T-helper 9 cell (primary cell): ENCODE data around the gene MRGPRF.

Experiments
- DNase-seq: peaks from one replicate; pipeline ENCODE4 v3.0.0-alpha.2; 2020

Gene MRGPRF

GRCh38 chr11:69018924-69019323, 5.9 kb upstream of the MRGPRF start:
- no peak for DNase-seq

GRCh38 chr11:69017951-69018350, 4.9 kb upstream of the MRGPRF start:
- DNase-seq, result no peak

DNA sequence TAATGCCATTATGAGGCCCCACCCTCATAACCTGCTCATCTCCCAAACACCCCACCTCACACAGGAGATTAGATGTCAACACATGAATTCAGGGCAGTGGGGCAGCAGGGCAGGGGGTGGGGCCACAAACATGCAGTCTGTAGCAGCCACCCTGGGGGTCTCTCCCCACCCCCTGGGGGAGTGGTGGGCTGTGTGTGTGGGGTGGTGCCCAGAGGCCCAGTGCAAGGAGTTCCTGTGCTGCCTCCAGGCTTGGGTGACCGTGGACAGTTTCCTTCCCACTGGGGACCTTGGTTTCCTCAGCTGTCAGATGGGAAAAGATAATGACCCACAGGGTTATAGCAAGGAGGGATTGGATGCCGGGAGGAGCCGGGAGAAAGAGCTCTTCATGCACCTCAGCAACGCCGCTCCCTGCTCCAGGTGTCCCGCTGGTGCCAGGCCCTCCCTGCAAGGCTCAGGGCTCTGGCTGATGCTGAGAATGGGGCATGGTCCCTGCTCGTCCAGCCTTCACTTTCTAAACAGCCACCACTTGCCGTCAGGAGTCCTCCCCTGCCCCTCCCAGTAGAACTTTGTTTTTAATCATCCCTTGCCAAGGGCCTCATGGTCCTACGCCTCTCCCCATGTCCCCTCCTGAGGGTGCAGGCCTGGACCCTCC, 2.0 kb upstream of the MRGPRF start:
- DNase-seq, result no peak

- DNase-seq, result no peak
Measured at GRCh38 chr11:69014084-69014851, 1.2 kb upstream of the MRGPRF start.

DNA sequence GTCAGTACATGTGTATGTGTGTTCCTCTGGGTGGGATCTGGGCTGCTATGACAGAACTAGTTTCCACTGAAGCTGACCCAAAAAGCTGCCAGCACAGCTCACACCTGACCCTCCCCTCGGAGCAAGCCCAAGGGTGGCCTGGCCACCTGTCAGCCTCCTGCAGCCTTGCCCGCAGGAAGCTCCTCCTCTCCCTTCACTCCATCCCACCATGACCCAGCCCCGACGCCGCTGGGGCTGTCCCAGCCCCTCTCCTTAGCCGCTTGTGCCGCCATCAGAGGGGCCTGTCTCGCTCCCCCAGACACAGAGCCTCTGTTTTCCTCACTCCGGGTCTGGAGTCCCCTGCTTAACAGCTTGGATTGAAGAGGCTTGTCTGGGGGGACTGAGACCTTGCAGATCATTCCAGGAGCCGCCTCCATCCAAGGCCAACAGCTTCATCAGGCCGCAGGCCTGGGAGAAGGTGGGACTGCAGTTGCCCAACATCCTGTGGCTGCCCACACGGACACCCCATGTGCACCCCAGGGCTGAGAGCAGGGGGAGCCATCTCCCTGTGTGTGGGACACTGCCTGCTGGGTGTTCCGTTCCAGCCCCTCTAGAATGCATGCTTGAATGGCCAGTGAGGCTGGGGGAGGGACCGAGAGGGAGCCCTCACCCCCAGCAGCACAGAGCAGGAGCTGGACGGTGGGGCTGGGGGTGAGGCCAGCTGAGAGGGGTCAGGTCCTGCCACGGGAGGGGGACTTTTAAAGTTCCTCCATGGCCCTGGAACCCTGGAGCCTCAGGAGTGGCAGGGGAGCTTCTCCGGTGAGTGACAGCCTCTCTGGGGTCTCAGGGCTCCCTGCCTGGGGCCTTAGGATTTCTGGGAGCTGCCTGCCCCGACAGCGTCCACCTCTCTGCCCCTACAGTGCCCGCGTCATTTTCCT, 696 bp downstream of the MRGPRF start:
- DNase-seq, result no peak

- DNase-seq, result no peak
Measured at GRCh38 chr11:69011624-69012091, 1.4 kb downstream of the MRGPRF start.

GRCh38 chr11:69010964-69011623, 2.0 kb downstream of the MRGPRF start:
- no peak for DNase-seq

- no peak for DNase-seq
Measured at GRCh38 chr11:69010361-69010891, 2.6 kb downstream of the MRGPRF start.

GRCh38 chr11:69009441-69010211, 3.4 kb downstream of the MRGPRF start:
- DNase-seq, result no peak

DNA sequence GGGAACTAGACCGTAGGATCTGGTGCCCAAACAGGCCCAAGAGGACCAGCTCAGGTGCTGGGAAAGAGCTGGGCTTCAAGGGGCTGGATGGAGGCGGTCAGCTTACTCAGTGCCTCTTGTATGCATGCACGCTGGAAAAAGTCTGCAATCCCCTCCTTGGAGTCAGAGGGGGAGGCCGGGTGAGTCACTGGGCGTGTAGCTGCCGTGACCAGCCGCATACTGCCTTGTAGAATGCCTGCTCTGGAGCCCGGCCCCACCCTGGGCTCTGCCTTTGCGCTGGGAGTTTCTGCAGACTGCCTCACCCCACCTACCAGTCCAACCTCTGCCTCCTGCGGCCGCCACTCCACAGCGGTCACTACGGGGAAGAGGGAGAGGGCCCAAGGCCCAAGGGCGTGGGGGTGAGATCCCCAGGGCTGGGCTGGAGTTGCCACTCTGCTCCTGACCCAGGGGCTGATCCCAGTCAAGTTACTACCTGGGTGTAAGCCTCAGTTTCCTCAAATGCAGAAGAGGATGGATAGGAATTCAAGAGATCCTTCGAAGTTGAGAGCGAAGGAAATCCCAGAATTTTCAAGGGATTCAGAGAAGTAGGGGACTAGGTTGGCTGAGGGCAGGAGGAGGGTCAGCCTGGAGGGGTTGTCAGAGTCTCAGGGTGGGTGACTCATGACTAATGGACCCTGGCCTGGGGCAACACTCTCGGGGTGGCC, 4.2 kb downstream of the MRGPRF start:
- no peak for DNase-seq

DNA sequence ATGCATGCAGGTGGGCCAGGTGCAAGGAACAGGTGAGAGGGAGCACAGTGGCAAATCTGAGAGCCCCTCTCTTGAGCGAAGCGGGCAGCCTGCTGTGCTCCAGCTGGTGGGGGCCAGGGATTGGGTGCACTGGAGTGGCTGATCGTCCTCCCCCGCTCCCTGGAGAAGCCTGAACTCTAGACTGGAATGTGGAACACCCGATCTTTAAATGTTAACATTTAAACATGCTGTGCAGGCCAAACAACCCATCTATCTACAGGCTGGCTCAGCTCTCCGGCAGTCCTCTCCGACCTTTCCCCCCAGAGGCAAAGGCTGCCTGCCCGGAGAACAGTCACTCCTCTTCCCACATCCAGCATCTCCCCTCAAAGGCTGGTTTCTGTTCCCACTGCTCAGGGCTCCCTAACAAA, 5.1 kb downstream of the MRGPRF start:
- DNase-seq, result no peak

GRCh38 chr11:69006816-69007215, 6.2 kb downstream of the MRGPRF start:
- DNase-seq, result no peak

- no peak for DNase-seq
Measured at GRCh38 chr11:69005631-69006368, 7.2 kb downstream of the MRGPRF start.

DNA sequence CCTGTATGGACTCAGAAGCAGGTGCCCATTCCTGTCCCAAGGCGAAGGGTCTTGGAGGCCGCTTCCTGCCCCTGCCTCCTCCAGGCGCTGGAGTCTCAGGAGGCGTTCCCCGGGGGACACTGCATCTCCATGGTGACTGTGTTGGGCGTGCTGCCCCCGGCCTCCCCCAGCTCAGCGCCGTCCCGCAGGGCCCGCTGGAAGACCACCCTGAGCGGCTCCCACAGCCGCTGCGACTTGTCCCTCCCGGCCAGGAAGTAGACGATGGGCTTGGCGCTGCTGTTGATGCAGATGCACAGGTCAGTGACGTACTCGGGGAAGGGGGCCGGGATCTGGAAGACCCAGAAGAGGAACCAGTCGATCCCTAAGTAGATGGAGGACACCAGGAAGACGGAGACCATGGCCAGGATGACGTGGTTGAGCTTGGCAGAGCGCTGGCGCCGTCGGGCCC, 7.8 kb downstream of the MRGPRF start:
- no peak for DNase-seq

GRCh38 chr11:69004411-69005182, 8.4 kb downstream of the MRGPRF start:
- DNase-seq, result no peak

DNA sequence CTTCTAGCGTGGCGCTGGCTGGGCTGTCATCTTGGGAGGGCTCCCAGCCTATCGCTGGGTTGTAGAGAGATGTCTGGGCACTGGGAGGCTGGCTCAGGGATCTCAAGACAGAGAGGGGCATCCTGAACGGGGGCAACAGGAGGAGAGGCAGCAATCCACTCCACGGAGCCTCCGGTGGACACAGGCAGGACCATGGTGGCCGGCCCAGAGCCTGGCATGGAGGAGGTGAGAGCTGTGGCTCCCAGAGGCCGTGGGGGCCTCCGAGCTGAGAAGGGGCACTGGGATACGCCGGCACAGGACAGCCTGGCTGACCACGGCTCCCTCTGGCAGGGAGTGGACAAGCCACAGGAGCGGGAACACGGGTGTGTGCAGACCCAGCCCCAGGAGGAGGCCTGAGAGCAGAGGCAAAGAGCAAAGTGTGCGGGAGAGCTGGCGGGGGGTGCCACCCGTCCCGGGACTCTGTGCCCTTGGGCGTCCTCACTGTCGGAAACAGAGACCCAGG, 9.1 kb downstream of the MRGPRF start:
- DNase-seq, result no peak

- DNase-seq, result no peak
Measured at GRCh38 chr11:69003301-69003865, 9.7 kb downstream of the MRGPRF start.

DNA sequence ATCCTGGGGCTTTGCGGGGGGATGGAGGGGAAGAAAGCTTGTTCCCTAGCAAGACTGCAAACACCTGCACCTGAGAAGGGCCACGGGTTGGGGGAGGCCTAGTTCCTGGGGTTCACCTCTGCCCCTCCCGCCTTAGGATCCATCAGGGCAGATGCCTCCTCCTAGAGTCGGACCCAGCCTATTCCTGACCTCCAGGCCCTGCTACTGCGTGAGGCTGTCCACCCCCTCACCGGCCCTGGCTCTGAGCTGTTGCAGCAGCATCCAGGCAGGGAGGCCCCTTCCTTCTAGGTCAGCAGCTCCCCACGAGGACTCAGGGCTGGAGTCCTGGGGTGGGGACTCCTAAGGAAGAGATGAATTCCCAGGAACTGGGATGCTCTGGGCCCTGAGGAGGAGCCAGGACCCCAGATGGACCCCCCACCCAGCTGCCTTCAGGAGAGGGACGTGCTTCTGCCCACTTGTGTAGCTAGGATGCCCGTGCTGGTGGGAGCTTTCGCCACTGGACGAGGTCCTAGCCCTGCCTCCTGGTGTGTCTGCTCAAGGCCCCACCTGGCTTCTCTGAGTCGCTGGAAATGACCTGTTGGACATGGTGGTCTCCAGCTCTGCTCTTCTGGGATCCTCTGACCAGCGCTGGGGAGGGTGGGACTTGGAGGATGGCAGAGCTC, 10.3 kb downstream of the MRGPRF start:
- DNase-seq, result no peak
